Measurements from ENCODE around the gene GRIP2. TPM values are rescaled to one million over a fixed set of nuclear protein-coding genes. Genes with fewer than 3 reads are reported as not detected.

GRIP2 gene
- total RNA-seq, 1 donor from 2014 or later, result 2.0 TPM

GRCh38 chr3:14561051-14561960 is 21.2 kb upstream of the GRIP2 start:
- ATAC-seq, result no peak

- no peak for ATAC-seq
These were observed 20.0 kb upstream of the GRIP2 start for GRCh38 chr3:14560110-14560509.

GRCh38 chr3:14558029-14558428 is 17.9 kb upstream of the GRIP2 start:
- ATAC-seq, result no peak

- peak; percentile 65 for ATAC-seq
These were observed 15.7 kb upstream of the GRIP2 start for GRCh38 chr3:14555835-14556234.

- ATAC-seq, result no peak
These were observed 14.6 kb upstream of the GRIP2 start for GRCh38 chr3:14554715-14555114.

GRCh38 chr3:14553871-14554270 is 13.7 kb upstream of the GRIP2 start:
- ATAC-seq, result no peak

GRCh38 chr3:14552717-14553116 is 12.6 kb upstream of the GRIP2 start:
- ATAC-seq, result no peak

GRCh38 chr3:14552041-14552648 is 12.0 kb upstream of the GRIP2 start:
- no peak for ATAC-seq

GRCh38 chr3:14550651-14551611 is 10.8 kb upstream of the GRIP2 start:
- no peak for ATAC-seq

- no peak for ATAC-seq
These were observed 10.0 kb upstream of the GRIP2 start for GRCh38 chr3:14550181-14550580.

GRCh38 chr3:14549256-14549919 is 9.2 kb upstream of the GRIP2 start:
- peak; percentile 4 for ATAC-seq

- peak; percentile 75 for ATAC-seq
These were observed 8.2 kb upstream of the GRIP2 start for GRCh38 chr3:14548321-14548729.

GRCh38 chr3:14547693-14548092 is 7.6 kb upstream of the GRIP2 start:
- no peak for ATAC-seq

GRCh38 chr3:14546041-14546440 is 5.9 kb upstream of the GRIP2 start:
- ATAC-seq, result no peak

GRCh38 chr3:14545251-14545635 is 5.1 kb upstream of the GRIP2 start:
- ATAC-seq, result no peak

GRCh38 chr3:14544282-14545250 is 4.4 kb upstream of the GRIP2 start:
- ATAC-seq, result no peak

- ATAC-seq, result no peak
These were observed 3.3 kb upstream of the GRIP2 start for GRCh38 chr3:14543446-14543845.

GRCh38 chr3:14542656-14543055 is 2.5 kb upstream of the GRIP2 start:
- ATAC-seq, result no peak

- ATAC-seq, result no peak
These were observed 1.5 kb upstream of the GRIP2 start for GRCh38 chr3:14541646-14542045.

- no peak for ATAC-seq
These were observed 761 bp upstream of the GRIP2 start for GRCh38 chr3:14540821-14541385.

GRCh38 chr3:14539384-14539741 is 779 bp downstream of the GRIP2 start:
- no peak for ATAC-seq
